ENCODE results near the gene CCDC61. TPM values are rescaled to one million over a fixed set of nuclear protein-coding genes. Genes with fewer than 3 reads are reported as not detected.

Gene CCDC61
- total RNA-seq, 1 donor from 2014 or later: 9.8 TPM

DNA sequence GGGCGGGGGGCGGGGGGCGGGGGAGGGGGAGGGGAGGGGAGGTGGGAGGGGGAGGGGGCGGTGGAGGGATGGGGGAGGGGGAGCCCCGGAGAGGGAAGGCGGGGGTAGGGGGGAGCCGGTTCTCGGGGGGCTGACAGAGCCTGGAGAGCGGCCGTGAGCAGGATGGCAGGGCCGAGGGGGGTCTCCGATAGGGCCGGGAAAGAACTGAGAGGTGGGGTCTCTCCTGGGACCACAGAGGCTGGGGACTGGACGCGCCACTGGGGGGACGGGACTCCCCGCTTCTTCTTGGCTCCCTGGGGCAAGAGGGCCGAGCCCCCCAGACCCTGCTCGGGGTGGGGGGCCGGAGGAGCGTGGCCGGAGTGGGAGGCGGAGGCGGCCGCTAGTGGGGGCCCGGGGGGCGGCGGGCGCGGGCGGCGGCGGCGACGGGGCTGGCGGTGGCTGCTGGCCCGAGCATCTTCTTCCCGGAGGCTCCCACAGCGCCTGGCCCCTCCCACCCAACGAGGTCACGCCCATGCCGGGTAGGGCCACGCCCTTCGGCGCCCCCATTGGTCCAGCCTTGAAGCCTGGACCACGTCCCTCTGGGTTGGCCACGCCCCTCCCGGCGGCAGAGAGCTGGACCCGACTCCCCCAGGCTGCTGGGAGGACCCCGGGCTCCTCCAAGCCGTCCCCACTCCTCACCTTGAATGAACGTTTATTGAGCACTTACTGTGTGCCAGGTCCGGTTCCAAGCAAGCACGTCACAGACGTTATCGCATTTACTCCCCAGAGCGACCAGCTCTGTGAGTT lies 21.5 kb upstream of the CCDC61 start, which contains the start of gene NOVA2:
NOVA2 (minus strand) TSS at position 313 of the 786 bp plus-strand sequence. CDS start 514 bp downstream, outside the sequence.
- peak; percentile 91 for DNase-seq (ENCODE audit: low spot score)

DNA sequence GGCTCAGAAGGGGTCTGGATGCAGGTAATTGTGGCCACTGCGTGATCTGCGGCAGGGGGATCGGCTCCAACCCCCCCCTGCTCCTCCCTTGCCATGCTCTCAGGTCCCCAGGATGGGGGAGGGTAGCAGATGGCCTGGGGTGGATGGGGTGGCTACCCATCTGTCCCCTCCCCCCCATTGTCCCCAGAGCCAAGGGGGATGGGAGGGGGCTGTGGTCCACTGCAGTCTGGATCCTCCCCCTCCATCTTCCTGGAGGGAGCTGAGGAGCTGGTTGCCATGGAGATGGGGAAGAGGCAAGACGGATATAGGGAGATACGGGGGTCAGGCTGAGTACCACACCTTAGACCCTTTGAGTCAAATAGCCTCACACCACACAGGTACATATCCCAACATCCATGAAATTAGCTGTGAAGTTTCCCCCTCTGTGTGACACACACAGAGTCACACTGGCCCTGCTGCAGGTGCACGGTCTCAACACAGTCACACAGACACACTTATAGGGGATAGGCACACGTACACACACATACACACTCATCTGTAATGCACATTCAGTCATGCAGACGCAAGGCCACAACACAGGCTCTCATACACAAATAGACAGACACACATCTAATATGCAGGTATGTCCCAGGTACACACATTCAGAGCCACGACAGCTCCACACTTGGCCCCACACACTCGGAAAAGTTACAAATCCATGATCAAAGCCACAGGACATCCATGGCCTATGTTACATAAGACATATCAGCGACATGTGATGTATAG lies 19.8 kb upstream of the CCDC61 start:
- DNase-seq (ENCODE audit: low spot score): no peak

DNA sequence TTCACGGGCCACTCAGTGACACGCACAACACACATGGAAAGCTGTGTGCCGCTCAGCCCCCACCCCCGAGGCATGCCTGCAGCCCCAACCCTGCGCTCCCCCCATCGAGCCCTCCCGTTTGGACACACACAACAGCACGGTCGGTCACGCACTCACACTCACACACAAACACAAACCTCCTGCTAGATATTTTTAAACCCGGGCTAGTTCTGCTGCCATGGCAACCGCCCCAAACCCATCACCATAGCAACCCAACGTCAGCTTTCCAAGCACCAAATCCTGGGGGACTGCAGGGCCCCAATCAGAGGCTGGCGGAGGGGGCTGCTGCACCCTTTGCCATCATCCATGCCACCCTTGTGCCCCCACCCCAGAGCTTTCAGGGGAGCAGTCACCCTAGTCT lies 19.1 kb upstream of the CCDC61 start:
- no peak for DNase-seq (ENCODE audit: low spot score)

DNA sequence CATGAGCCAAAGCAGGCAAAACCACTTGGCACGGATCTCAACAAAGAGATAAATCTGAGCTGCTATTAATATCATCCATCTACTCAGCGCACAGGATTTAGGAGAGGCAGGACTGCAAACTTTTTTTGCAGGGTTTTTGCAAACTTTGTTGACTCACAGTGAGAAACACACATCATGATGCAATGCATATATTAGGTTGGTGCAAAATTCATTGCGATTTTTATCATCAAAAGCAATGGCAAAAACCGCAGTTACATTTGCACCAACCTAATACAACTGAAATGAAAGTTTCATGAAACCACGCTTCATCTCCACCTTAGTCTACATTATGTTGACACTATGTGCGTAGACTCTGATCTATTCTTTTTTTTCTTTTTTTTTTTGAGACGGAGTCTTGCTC lies 17.1 kb upstream of the CCDC61 start:
- DNase-seq (ENCODE audit: low spot score): no peak

DNA sequence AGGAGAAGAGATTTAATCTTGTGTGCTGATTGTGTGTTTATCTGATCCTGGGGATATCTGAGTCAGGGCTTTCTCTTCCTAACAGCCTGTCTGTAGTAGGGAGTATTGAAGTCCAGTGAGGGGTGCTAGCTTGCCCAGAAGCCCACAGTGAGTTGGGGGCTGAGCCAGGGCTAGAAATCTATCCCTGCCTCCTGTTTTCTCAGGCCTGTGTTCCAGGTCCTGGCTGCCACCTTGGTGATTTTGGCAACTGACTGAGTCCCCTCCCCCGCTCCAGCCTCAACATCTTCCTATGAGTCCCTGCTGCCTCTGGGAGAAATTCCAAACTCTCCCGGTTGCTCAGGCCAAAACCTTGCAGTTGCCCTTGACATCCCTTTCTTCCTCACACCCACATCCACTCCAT lies 13.9 kb upstream of the CCDC61 start:
- DNase-seq (ENCODE audit: low spot score): no peak

DNA sequence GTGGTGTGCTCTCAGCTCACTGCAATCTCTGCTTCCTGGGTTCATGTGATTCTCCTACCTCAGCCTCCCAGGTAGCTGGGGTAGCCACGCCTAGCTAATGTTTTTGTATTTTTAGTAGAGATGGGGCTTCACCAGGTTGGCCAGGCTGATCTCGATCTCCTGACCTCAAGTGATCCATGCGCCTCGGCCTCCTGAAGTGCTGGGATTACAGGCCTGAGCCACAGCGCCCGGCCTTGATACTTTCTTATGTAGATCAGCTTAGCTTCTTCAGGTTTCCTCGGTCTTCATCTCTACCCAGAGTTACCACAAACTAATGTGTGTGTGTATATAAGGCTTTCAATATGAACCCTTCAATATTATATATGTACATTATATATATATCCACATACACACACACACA lies 9.9 kb upstream of the CCDC61 start:
- DNase-seq (ENCODE audit: low spot score): no peak

DNA sequence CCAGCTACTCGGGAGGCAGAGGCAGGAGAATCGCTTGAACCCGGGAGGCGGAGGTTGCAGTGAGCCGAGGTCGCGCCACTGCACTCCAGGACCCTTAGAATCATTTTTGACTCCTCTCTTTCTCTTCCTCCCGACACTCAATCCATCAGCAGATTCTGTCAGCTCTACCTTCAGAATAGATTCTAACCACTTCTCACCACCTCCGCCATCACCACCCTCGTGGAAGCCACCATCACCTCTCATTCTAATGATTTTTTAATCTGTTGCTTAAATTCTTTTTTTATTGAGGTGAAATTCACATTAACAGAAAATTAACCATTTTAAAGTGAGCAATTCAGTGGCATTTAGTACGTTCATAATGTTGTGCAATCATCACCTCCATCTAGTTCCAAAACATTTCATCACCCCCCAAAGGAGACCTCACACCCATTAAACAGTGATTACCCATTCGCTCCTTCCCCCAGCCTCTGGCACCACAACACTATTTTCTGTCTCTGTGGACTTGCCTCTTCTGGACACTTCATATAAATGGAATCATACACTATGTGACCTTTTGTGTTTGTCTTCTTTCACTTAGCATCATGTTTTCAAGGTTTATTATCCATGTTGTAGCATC lies 5.0 kb upstream of the CCDC61 start:
- no peak for DNase-seq (ENCODE audit: low spot score)

DNA sequence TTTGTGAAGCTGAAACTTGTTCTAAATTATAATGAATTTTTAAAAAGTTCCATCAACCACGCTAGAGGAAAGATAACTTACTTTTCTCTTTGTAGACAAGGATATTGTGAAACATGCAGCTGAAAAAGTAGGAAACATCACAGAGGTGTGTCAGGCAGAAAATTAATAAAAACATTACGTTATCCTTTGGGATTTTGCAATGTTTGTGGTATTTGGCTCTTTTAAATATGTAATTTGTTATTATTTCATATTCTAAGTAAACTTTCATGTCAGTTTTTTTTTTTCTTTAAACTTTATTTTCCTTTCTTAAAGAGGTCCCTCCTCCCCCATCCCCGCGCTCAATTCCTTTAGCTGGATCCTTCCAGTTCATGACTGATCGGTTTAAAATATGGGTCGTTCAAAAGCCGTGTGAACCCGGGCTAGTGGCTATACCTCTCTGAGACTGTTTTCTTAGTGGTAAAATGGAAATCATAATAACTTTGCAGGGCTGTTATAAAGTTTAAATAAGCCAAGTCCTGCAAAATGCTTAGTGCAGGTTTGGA lies 740 bp upstream of the CCDC61 start:
- DNase-seq (ENCODE audit: low spot score): no peak

DNA sequence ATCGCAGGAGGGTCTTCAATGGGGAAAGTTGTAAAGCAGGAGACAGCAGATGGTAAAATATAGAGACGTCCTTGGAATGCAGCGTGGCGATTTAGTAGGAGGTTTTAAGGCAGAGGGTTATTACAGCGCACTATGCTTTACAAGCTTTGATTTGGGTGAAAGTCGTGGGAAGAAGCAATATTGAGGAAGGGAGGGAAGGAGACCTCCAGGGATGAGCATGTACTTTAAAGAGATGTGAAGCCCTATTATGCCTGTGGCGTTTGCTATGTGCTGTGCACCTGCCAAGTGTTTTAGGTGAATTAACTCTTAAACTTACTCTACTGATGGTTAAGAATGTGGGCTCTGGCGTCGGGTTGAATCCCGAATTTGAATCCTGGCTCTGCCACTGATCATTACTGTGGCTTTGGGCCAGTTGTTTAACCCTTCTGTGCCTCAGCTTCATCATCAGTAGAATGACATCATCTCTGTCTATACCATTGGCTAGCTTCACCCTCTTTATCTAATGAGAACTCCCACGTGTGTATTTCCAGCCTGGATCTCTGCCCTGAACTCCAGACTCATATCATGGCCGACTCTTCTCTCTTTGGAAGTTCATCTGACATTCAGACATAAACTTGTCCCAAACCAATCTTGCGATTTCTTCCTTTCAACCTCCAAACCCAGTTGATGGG lies 583 bp downstream of the CCDC61 start:
- DNase-seq (ENCODE audit: low spot score): no peak

DNA sequence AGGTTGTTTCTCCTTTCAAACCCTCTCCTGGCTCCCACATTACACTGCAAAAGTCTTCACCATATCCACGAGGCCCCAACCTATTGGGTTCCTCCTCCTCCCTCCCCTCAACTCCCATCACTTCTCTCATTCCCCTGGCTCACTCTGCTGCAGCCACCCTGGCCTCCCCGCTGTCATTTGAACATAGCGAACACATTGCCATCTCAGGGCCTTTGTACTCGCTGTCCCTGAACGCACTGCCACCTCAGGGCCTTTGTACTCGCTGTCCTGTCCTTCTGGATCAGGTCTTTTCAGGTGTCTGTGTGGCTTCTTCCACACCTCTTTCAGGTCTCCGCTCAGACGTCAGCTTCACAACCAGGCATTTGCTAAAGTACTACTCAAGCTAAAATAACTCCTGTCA lies 1.7 kb downstream of the CCDC61 start:
- DNase-seq (ENCODE audit: low spot score): no peak

DNA sequence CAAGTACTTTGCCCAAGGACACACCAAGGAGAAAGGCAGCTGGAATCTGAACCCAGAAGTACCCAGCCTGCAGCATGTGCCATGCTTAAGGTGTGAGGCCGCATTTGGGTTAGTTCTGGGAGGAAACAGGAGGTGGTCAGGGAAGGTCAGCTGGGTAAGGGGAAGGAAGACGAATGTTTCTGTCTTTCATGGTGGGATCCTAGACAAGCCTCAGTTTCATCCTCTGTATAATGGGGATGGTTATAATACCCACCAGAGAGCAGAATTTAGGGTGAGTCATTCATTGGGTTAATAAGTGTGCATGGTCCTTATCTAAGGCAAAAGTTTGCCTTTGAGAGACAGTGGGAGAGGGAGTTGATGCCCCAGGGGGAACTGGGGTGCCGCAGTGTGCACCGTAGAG lies 3.6 kb downstream of the CCDC61 start:
- DNase-seq (ENCODE audit: low spot score): no peak

DNA sequence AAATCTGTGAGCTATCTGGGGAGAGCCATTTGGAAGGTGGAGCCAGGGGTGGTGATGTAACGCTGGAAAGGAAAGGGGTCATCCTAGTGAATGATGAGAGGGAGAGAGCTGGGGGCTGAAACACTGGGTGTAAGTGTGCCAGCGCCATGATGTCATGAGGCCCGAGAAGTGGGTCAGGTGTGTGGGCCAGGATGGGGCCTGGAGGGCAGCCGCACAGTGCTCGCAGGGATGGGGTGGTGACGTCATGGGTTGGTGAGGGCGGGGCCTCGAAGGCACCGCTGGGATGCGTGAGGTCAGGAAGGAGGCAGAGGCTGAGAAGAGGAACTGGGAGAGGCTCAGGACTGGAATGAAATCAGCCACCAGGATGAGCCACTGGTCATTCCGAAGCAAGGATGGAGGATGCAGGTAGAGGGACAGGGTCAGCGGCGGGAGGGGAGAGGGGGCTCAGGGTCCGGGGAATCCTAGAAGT lies 4.4 kb downstream of the CCDC61 start:
- no peak for DNase-seq (ENCODE audit: low spot score)

DNA sequence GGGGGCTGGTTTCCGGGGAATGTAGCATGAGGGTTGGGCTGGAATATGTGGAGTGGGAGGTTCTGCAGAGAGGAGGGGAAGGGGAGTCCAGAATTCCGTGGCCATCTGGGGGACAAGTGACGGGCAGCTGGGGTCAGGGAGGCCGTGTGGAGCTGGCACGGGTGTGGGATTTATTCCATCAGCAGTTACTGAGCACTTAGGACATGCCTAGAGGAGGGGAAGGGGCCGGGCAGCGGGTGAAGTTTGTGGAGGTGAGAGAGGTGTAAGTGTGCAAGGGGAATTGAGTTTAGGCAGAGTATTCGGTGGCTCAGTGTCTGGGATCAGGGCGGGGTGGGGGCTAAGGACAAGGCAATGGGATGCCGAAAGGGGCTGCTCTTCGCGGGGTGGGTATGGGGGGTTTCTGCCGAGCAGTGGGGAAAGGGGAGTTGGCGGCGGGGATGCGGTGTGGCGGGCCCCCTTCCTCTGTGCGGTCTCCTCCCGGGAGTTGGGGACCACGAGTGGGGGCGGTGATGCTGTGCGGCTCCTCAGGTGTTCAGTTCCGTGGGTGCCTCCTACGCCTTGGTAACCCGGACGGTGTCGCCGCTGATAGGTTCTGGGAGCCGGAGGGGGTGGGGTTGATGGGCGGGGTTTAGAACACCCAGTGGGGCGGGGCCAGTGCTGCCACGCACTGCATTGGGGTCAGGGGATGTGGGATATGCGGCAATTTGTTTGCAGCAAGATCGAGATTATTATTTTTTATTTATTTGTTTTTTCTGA lies 5.4 kb downstream of the CCDC61 start:
- no peak for DNase-seq (ENCODE audit: low spot score)

DNA sequence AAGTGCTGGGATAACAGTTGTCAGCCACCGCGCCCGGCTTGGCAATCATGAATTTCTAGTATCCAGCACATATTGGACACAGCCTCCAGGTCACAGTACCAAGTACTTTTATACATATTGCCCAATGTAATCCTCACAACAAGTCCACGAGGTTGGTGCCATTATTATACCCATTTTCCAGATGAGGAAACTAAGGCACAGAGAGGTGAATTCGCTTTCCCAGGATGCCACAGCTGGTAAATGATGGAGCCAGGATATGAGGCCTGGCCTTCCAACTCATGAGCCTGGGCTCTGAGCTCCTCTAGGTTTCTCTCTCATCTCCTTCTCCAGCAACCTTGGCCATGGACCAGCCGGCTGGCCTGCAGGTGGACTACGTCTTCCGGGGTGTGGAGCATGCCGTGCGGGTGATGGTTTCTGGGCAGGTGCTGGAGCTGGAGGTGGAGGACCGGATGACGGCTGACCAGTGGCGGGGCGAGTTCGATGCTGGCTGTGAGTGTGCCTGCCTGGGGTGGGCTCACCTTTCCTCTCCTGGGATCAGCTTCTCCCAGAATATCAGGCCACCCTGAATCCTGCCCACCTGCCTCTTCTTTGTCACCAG lies 7.5 kb downstream of the CCDC61 start:
- no peak for DNase-seq (ENCODE audit: low spot score)

DNA sequence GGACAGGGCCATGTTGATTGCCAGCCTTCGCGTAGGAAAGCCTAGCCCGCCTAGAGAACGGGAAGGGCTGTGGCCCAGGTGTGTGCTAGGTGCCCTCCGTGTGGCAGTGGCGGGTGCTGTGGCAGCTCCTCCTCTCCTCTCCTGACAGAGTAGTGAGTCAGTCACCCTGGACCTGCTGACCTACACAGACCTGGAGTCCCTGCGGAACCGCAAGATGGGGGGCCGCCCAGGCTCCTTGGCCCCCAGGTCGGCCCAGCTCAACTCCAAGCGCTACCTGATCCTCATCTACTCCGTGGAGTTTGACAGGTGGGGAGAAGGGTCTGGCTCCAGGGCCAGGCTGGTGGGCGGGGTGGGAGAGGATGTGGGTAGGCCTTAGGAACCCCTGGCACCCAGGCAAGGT lies 11.1 kb downstream of the CCDC61 start:
- DNase-seq (ENCODE audit: low spot score): no peak

DNA sequence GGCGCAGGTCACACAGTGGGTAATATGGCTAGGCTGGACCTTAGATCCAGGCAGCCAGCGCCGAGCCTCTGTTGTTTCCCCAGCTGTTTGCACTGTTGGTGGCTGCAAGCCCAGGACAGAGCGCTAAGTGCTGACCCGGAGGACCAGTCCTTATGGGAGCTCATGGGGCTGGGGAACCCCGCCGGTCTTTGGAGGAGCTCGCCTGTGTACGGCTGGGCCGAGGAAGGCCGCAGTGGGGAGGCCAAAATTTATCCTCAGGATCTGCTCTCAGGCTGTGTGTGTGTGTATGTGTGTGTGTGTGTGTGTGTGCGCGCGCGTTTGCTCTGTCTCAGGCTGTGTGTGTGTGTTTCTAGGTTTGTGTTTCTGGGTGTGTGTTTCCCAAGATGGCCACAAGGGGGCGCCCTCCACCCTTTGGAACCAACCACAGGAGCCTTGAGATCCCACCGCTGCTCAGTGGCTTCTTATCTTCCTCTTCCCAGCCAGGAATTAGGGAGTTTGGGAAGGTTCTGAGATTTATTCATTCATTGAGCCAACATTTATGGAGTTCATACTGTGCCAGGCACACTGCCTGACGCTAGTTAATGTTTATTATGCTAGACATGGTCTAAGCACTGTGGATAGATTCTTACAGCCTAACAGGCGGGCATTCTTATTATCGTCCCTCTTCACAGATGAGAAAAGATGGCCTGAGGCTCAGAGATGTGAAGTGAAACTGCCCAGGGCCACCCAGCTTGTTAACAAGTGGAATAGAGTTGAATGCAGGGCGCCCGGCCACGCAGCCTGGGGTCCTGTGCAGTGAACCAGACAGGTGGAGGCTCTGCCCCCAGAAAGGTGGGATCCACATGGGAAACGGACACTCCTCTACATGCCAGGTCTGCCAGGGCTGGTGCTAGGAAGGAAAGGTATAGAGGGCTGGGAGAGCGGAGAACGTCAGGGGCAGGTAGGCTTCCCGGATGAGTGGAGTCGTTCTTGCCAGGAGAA lies 14.6 kb downstream of the CCDC61 start:
- no peak for DNase-seq (ENCODE audit: low spot score)

DNA sequence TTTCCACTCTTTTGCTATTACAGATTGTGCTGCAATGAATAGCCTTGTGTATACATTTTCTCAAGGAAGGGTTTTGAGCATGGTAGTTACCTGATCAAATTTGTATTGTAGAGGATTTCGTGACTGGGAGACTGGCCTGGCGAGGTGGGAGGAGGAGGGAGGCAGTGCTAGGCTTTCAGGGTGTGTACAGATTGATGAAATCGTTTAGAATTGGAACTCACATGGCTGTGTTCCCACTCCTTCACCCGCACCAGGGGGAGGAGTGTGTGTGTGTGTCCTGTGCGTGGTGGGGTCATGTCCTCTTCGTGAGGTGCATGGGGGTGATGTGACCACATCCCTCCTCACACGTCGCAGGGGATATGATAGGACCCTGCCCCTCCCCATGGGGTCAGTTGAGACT lies 19.3 kb downstream of the CCDC61 start:
- DNase-seq (ENCODE audit: low spot score): no peak

DNA sequence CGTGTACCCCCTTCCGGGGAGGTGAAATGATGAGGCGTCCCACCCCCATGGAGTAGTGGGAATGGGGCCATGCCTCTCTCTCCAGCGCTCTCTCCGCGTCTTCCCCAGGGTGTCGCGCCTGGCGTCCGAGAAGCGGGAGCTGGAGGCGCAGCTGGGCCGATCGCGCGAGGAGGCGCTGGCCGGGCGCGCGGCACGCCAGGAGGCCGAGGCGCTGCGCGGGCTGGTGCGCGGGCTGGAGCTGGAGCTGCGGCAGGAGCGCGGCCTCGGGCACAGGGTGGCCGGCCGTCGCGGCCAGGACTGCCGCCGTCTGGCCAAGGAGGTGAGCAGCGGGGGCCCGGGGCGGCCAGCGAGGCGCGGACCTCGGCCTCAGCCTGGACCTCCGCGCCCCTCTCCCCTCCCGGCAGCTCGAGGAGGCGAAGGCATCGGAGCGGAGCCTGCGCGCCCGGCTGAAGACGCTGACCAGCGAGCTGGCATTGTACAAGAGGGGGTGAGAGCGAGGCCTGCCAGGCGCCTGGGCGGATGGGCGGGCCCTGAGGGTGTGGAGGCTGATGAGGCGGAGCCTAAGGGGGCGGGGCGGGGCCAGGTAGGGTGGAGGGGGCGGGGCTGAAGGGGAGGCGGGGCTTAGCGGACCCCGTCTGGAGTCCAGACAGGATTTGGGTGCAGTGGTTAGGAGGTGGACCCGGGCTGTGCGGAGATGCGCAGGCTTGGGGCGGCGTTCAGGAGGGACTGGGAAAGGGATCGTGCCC lies 19.8 kb downstream of the CCDC61 start:
- no peak for DNase-seq (ENCODE audit: low spot score)
